Activated B cell treated with CpG ODN at 0.5 μM for 24 hours (primary cell): ENCODE measurements around the gene PALLD. TPM values are rescaled to one million over a fixed set of nuclear protein-coding genes. Genes with fewer than 3 reads are reported as not detected.

Experiments used
- ATAC-seq: fragments of 200-7000 bp; cut with Tn5 transposase; one replicate; pipeline ENCODE4 v1.10.0; 2021; ENCODE audit warnings: low read depth, mild to moderate bottlenecking, moderate library complexity
- CTCF ChIA-PET: fragments of 350-600 bp; sonication (Branson Sonifier 250); formaldehyde crosslinking; loops from one replicate; lab custom pipeline; 2021; ENCODE audit warnings: antibody characterized with exemption; lab: Charles Lee
- POLR2A ChIA-PET: fragments of 350-600 bp; sonication (Branson Sonifier 250); formaldehyde crosslinking; loops from one replicate; lab custom pipeline; 2021; ENCODE audit warnings: antibody characterized with exemption; lab: Charles Lee
- DNase-seq: peaks from one replicate; pipeline ENCODE4 v3.0.0; 2022
- H3K27ac Mint-ChIP-seq: one replicate; pipeline ENCODE4 v1.8.0; 2020; ENCODE audit warnings: mixed read lengths
- H3K27me3 Mint-ChIP-seq: one replicate; pipeline ENCODE4 v1.8.0; 2021; ENCODE audit warnings: mixed read lengths
- H3K36me3 Mint-ChIP-seq: one replicate; pipeline ENCODE4 v1.8.0; 2021; ENCODE audit warnings: low read depth, mixed read lengths
- H3K4me1 Mint-ChIP-seq: one replicate; pipeline ENCODE4 v1.8.0; 2021; ENCODE audit warnings: mixed read lengths
- H3K4me3 Mint-ChIP-seq: one replicate; pipeline ENCODE4 v1.8.0; 2020; ENCODE audit warnings: mild to moderate bottlenecking, mixed read lengths
- H3K9me3 Mint-ChIP-seq: one replicate; pipeline ENCODE4 v1.8.0; 2020; ENCODE audit warnings: mixed read lengths
- CTCF ChIP-seq: fragments of 200-600 bp; IDR thresholded peaks from one replicate; pipeline ENCODE4 v1.8.0; 2022; ENCODE audit warnings: antibody characterized with exemption, mild to moderate bottlenecking
- intact Hi-C: fragments of 100-400 bp; cut with micrococcal nuclease; formaldehyde crosslinking; loops from one replicate; pipeline ENCODE4 v1.15.1; 2024
- total RNA-seq: library from RNA; stranded (reverse); gene quantifications from 2 replicates; pipeline ENCODE4 v1.2.3, GENCODE V29; 2022

PALLD gene
- total RNA-seq, 1 donor from 2014 or later, result 0.44 TPM

GRCh38 chr4:168720396-168720900 lies 223.6 kb downstream of the PALLD start:
- ChIA-PET POLR2A (no interaction called here), CTCF (no interaction called here)
- Mint-ChIP-seq H3K27me3 (peaks cover 9% of the 10 kb centered on the region), H3K36me3 (no peaks in the 10 kb centered on the region), H3K27ac (no peak overlapping the region), H3K4me3 (no peak overlapping the region), H3K4me1 (peaks cover 8% of the 10 kb centered on the region), H3K9me3 (no peaks in the 10 kb centered on the region)
- TF ChIP-seq CTCF, result no peak
- intact Hi-C loops, result no loop called here
- DNase-seq, result no peak
- ATAC-seq, result no peak

GRCh38 chr4:168722391-168722790 lies 225.5 kb downstream of the PALLD start:
- ChIA-PET POLR2A (no interaction called here), CTCF (no interaction called here)
- DNase-seq, result no peak
- intact Hi-C loops, result no loop called here
- Mint-ChIP-seq H3K4me1 (peaks cover 16% of the 10 kb centered on the region), H3K4me3 (no peak overlapping the region), H3K9me3 (no peaks in the 10 kb centered on the region), H3K27ac (no peak overlapping the region), H3K36me3 (no peaks in the 10 kb centered on the region), H3K27me3 (peaks cover 9% of the 10 kb centered on the region)
- ATAC-seq, result no peak
- no peak for TF ChIP-seq CTCF

GRCh38 chr4:168723020-168723419 lies 226.2 kb downstream of the PALLD start:
- TF ChIP-seq CTCF, result no peak
- ChIA-PET CTCF (no interaction called here), POLR2A (no interaction called here)
- Mint-ChIP-seq H3K9me3 (no peaks in the 10 kb centered on the region), H3K36me3 (no peaks in the 10 kb centered on the region), H3K4me1 (peaks cover 16% of the 10 kb centered on the region), H3K4me3 (no peak overlapping the region), H3K27me3 (peaks cover 9% of the 10 kb centered on the region), H3K27ac (no peak overlapping the region)
- ATAC-seq (no peak), DNase-seq (no peak)
- intact Hi-C loops, result no loop called here

GRCh38 chr4:168723569-168723968 lies 226.7 kb downstream of the PALLD start:
- intact Hi-C loops, result no loop called here
- TF ChIP-seq CTCF, result no peak
- peaks cover 16% of the 10 kb centered on the region for H3K4me1 Mint-ChIP-seq
- H3K36me3 Mint-ChIP-seq, result no peaks in the 10 kb centered on the region
- no peak for DNase-seq
- H3K27ac Mint-ChIP-seq, result no peak overlapping the region
- CTCF ChIA-PET, result no interaction called here
- peaks cover 12% of the 10 kb centered on the region for H3K27me3 Mint-ChIP-seq
- POLR2A ChIA-PET, result no interaction called here
- no peaks in the 10 kb centered on the region for H3K9me3 Mint-ChIP-seq
- ATAC-seq, result no peak
- no peak overlapping the region for H3K4me3 Mint-ChIP-seq

- no peak overlapping the region for H3K4me3 Mint-ChIP-seq
- H3K27me3 Mint-ChIP-seq, result peaks cover 12% of the 10 kb centered on the region
- intact Hi-C loops, result no loop called here
- H3K36me3 Mint-ChIP-seq, result no peaks in the 10 kb centered on the region
- H3K27ac Mint-ChIP-seq, result no peak overlapping the region
- DNase-seq (no peak), ATAC-seq (no peak)
- H3K9me3 Mint-ChIP-seq, result no peaks in the 10 kb centered on the region
- ChIA-PET POLR2A (no interaction called here), CTCF (no interaction called here)
- H3K4me1 Mint-ChIP-seq, result peaks cover 16% of the 10 kb centered on the region
- TF ChIP-seq CTCF, result no peak
These were observed 227.4 kb downstream of the PALLD start for GRCh38 chr4:168724243-168724642.
